HCT116 (cell line): ENCODE measurements around the gene HSDL2.

Experiments used
- CEBPB ChIP-seq: IDR thresholded peaks from 2 replicates; pipeline ENCODE4 v1.6.1; 2012; ENCODE audit warnings: low read depth
- EZH2 ChIP-seq: fragments of 200-600 bp; sonication (generic); IDR thresholded peaks from 2 replicates; pipeline ENCODE4 v1.6.1; 2017; ENCODE audit warnings: antibody characterized with exemption, mixed run types
- EZH2phosphoT487 ChIP-seq: fragments of 200-600 bp; IDR thresholded peaks from 2 replicates; pipeline ENCODE4 v1.6.1; 2018; ENCODE audit warnings: antibody characterized with exemption, borderline replicate concordance
- POLR2A ChIP-seq: IDR thresholded peaks from 2 replicates; pipeline ENCODE4 v1.7.0; 2011; ENCODE audit warnings: borderline replicate concordance; ENCODE audit not compliant: insufficient read depth, insufficient read length; ENCODE audit errors: extremely low read depth
- SP1 ChIP-seq: IDR thresholded peaks from 2 replicates; pipeline ENCODE4 v1.6.1; 2012; ENCODE audit warnings: low read depth
- YY1 ChIP-seq: IDR thresholded peaks from 2 replicates; pipeline ENCODE4 v1.6.1; 2011; ENCODE audit warnings: low read length, low read depth, moderate library complexity, mild to moderate bottlenecking; ENCODE audit not compliant: insufficient replicate concordance; ENCODE audit errors: extremely low read depth
- TF ChIP-seq, protein P1 (sequence below), 3 experiments: fragments of 200-600 bp in 1 of 3; sonication (generic) in 1 of 3; IDR thresholded peaks in 2 of 3; conservative IDR thresholded peaks in 1 of 3; 2 replicates each; pipeline ENCODE4 v1.5.1; 2012 to 2017; ENCODE audit warnings: low read depth in 2 of 3, low read length in 2 of 3, antibody characterized with exemption in 1 of 3, borderline replicate concordance in 1 of 3, control low read depth in 1 of 3, mild to moderate bottlenecking in 1 of 3, mixed read lengths in 1 of 3, mixed run types in 1 of 3, moderate library complexity in 1 of 3; ENCODE audit not compliant: insufficient read depth in 1 of 3
- TF ChIP-seq, protein P2 (sequence below): IDR thresholded peaks from 2 replicates; pipeline ENCODE4 v1.6.1; 2011; ENCODE audit warnings: mild to moderate bottlenecking, low read length, moderate library complexity; ENCODE audit not compliant: insufficient replicate concordance; ENCODE audit errors: extremely low read depth

DNA sequence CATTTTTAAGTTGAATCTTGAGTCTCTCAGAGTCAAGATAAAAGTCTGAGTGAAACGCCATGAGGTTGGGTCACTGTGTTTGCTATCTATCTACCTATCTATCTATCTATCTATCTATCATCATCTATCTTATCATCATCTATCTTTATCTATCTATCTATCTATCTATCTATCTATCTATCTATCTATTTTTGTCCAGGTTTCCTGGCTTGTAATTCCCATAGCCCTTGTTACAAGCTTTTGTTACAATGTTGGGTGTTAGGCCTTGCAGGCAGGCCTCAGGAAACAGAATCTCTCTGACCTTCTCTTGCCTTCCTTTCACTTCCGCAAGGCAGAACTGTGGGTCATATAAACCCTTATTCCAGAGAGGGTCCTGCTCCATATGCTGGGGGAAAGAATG, 94.1 kb downstream of the HSDL2 start:
- TF ChIP-seq, protein P1, sequence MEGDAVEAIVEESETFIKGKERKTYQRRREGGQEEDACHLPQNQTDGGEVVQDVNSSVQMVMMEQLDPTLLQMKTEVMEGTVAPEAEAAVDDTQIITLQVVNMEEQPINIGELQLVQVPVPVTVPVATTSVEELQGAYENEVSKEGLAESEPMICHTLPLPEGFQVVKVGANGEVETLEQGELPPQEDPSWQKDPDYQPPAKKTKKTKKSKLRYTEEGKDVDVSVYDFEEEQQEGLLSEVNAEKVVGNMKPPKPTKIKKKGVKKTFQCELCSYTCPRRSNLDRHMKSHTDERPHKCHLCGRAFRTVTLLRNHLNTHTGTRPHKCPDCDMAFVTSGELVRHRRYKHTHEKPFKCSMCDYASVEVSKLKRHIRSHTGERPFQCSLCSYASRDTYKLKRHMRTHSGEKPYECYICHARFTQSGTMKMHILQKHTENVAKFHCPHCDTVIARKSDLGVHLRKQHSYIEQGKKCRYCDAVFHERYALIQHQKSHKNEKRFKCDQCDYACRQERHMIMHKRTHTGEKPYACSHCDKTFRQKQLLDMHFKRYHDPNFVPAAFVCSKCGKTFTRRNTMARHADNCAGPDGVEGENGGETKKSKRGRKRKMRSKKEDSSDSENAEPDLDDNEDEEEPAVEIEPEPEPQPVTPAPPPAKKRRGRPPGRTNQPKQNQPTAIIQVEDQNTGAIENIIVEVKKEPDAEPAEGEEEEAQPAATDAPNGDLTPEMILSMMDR (IDR thresholded peaks at IDR 0.05 in 2 of 3, conservative IDR thresholded peaks at IDR 0.05 in 1 of 3; ENCODE audit: borderline replicate concordance in 1 of 3, insufficient read depth in 1 of 3, low read depth in 2 of 3, low read length in 2 of 3), result no peak
- no peak for TF ChIP-seq CEBPB
- no peak for TF ChIP-seq EZH2
- no peak for TF ChIP-seq SP1
- TF ChIP-seq, protein P2, sequence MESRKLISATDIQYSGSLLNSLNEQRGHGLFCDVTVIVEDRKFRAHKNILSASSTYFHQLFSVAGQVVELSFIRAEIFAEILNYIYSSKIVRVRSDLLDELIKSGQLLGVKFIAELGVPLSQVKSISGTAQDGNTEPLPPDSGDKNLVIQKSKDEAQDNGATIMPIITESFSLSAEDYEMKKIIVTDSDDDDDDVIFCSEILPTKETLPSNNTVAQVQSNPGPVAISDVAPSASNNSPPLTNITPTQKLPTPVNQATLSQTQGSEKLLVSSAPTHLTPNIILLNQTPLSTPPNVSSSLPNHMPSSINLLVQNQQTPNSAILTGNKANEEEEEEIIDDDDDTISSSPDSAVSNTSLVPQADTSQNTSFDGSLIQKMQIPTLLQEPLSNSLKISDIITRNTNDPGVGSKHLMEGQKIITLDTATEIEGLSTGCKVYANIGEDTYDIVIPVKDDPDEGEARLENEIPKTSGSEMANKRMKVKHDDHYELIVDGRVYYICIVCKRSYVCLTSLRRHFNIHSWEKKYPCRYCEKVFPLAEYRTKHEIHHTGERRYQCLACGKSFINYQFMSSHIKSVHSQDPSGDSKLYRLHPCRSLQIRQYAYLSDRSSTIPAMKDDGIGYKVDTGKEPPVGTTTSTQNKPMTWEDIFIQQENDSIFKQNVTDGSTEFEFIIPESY, result no peak
- TF ChIP-seq POLR2A, result no peak
- no peak for TF ChIP-seq YY1
- TF ChIP-seq EZH2phosphoT487, result no peak
